ENCODE measurements around the gene IGFL4. TPM values are rescaled to one million over a fixed set of nuclear protein-coding genes. Genes with fewer than 3 reads are reported as not detected.

IGFL4 gene
- total and polyA plus RNA-seq, 2 of the 8 experiments (the other 6 are each of a cell fraction or from before 2014, with no cell fraction given): 0.05 to 0.11 TPM

DNA sequence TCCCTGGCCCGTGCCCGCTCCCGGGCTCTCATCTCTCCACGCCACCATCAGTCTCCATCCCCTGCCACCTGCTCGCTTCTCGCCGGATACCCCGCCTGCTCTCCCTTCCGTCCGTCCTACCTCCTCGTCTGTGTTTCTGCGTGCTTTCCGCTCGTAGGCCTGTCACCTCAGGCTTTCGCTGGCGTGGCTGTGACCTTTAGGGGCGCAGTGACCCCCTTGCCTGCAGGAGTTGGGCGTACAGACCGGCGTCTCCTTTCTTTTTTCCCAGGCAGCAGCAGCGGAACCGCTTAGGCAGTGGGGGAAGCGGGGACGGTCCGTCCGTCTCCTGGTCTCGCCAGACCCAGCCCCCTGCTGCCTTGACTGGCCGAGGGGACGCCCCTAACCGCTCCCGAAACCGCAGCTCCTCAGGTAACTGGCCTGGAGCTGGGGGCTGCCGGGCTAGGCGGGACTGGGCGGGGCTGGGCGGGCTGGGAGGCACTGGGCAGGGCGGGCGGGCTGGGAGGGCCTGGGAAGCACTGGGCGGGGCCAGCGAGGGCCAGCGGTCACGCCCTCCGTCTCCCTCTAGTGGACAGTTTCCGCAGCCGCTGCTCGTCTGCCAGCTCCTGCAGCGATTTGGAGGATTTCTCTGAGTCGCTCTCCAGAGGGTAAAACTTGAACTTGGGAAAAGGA lies 24.2 kb downstream of the IGFL4 start (continued):
- TF ChIP-seq HDAC6 (IDR thresholded peaks at IDR 0.05; ENCODE audit: low read depth, low read length) (no peak), SP4 (IDR thresholded peaks at IDR 0.05; ENCODE audit: low read length) (no peak), SUZ12 (IDR thresholded peaks at IDR 0.05; ENCODE audit: low read length) (no peak), SIN3A (conservative IDR thresholded peaks at IDR 0.05 in 1 of 2, IDR thresholded peaks at IDR 0.05 in 1 of 2; ENCODE audit: low read depth in 1 of 2, low read length in 2 of 2) (no peak; a peak in 1 of 4 replicates), KDM4A (IDR thresholded peaks at IDR 0.05; ENCODE audit: low read depth, low read length, severe bottlenecking) (peak; percentile 38), ZNF274 (IDR thresholded peaks at IDR 0.05; ENCODE audit: borderline replicate concordance, extremely low read depth, low read length) (no peak), SIRT6 (IDR thresholded peaks at IDR 0.05; ENCODE audit: low read length) (no peak), MAX (IDR thresholded peaks at IDR 0.05) (0 out of 2 replicates have a peak, but pooled peaks have one; percentile 12), EZH2 (IDR thresholded peaks at IDR 0.05; ENCODE audit: low read depth, low read length, severe bottlenecking) (peak; percentile 65), POLR2A (IDR thresholded peaks at IDR 0.05; ENCODE audit: control extremely low read depth in 1 of 2, low read depth in 2 of 2, low read length in 2 of 2) (no peak), SP1 (IDR thresholded peaks at IDR 0.05; ENCODE audit: low read depth, low read length) (peak; percentile 65), SRF (IDR thresholded peaks at IDR 0.05; ENCODE audit: low read depth, low read length) (no peak), JUND (IDR thresholded peaks at IDR 0.05; ENCODE audit: low read length) (no peak)
